ENCODE results near the gene SPACA5.

Gene SPACA5

DNA sequence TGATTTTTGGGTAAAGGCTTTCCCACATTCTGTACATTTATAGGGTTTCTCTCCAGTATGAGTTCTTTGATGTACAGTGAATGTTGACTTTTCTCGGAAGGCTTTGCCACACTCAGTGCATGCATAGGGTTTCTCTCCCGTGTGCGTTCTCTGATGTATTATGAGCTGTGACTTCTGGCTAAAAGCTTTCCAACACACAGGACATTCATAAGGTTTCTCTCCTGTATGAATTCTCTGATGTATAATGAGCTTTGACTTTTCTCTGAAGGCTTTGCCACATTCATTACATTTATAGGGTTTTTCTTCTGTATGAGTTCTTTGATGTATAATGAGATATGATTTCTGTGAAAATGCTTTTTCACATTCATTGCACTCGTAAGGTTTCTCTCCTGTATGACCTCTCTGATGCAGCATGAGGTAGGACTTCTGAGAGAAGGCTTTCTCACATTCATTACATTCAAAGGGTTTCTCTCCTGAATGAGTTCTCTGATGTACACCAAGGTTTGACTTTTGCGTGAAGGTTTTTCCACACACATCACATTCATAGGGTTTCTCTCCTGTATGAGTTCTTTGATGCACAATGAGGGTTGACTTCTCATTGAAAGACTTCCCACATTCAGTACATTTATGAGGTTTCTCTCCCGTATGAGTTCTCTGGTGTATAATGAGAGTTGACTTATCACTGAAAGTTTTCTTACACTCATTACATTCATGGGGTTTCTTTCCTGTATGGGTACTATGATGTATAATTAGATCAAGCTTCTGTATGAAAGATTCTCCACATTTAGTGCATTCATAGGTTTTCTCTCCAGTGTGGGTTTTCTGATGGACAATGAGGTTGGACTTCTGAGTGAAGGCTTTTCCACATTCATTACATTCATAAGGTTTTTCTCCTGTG is 30.3 kb upstream of the SPACA5 start:
- peak overlapping the region in 1 of 7 experiments; percentile 31 for H3K4me3 ChIP-seq (ENCODE audit: control insufficient read depth in 1 of 7, extremely low read depth in 1 of 7, insufficient read depth in 4 of 7, low read depth in 2 of 7, low read length in 6 of 7)
- CTCF ChIA-PET, result no interaction called here

DNA sequence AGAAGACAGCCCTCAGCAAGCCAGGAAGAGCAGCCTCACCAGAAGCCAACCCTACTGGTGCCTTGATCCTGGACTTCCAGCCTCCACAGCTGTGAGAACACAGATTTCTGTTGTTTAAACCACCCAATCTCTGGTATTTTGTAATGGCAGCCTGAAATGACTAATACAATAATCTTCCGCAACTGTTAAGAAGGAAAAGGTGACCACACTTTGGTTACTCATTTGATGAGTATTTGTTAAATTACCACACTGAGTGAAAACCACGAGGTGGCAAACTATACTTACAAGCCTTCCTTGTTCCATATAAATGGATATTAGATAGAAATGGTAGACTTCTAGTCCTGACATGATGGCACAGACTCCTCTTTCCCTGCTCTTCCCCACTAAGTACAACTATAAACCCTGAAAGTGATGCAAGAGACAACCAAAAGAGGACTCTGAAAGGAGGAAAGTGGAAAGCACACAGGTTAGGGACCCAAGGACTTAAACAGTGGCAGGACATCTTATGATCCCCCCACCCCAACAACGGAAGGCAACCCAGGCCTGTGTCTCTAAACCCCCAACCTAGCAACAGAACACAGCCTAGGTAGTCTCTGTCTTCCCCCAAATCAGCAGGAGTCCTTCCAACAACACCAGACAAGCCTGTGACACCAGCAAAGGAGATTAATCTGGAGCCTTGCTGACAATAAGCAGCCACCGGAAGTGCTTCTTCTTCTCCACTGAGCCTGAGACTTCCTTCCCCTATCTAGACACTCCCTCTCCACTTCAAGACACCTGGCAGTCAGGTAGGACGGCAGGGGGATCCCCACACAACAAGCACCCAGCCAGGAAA is 15.3 kb upstream of the SPACA5 start:
- H3K4me1 ChIP-seq (ENCODE audit: control extremely low read depth in 1 of 4, control insufficient read depth in 4 of 4, insufficient read depth in 4 of 4, low read length in 3 of 4), result no peaks in the 10 kb centered on the region
- H3K36me3 ChIP-seq (ENCODE audit: control insufficient read depth in 4 of 4, insufficient read depth in 4 of 4, low read length in 3 of 4), result peaks cover 11 to 80% (median 21%) of the 10 kb centered on the region in 4 experiments
- ChIA-PET CTCF (no interaction called here), POLR2A (no interaction called here)
- peaks cover 4 to 52% (median 18%) of the 10 kb centered on the region in 5 experiments for H3K9me3 ChIP-seq (ENCODE audit: control extremely low read depth in 1 of 5, control insufficient read depth in 4 of 5, insufficient read depth in 2 of 5, low read depth in 1 of 5, low read length in 4 of 5)
- H3K4me3 ChIP-seq (ENCODE audit: control insufficient read depth in 1 of 7, extremely low read depth in 1 of 7, insufficient read depth in 4 of 7, low read depth in 2 of 7, low read length in 6 of 7), result no peak overlapping the region
- DNase-seq, result peak in 1 of 3 donors; percentile 5
- WGBS (ENCODE audit: insufficient coverage), result 79% methylated on average over 2 of the region's 5 CpGs
- H3K27me3 ChIP-seq (replicated peaks in 2 of 5; ENCODE audit: control insufficient read depth in 4 of 5, insufficient read depth in 5 of 5, low read length in 4 of 5), result no peaks in the 10 kb centered on the region
- no peak overlapping the region for H3K27ac ChIP-seq (ENCODE audit: insufficient read depth in 1 of 2, low read depth in 1 of 2, low read length in 2 of 2, poor library complexity in 1 of 2, severe bottlenecking in 2 of 2)

More for the DNA sequence above, 30.3 kb upstream of the SPACA5 start:
- DNase-seq, result no peak
- Histone ChIP-seq H3K27ac (ENCODE audit: insufficient read depth in 1 of 2, low read depth in 1 of 2, low read length in 2 of 2, poor library complexity in 1 of 2, severe bottlenecking in 2 of 2) (no peak overlapping the region), H3K27me3 (replicated peaks in 2 of 5; ENCODE audit: control insufficient read depth in 4 of 5, insufficient read depth in 5 of 5, low read length in 4 of 5) (no peaks in the 10 kb centered on the region), H3K9me3 (ENCODE audit: control extremely low read depth in 1 of 5, control insufficient read depth in 4 of 5, insufficient read depth in 2 of 5, low read depth in 1 of 5, low read length in 4 of 5) (peaks cover 21 to 67% (median 47%) of the 10 kb centered on the region in 5 experiments), H3K4me1 (ENCODE audit: control extremely low read depth in 1 of 4, control insufficient read depth in 4 of 4, insufficient read depth in 4 of 4, low read length in 3 of 4) (no peaks in the 10 kb centered on the region), H3K36me3 (ENCODE audit: control insufficient read depth in 4 of 4, insufficient read depth in 4 of 4, low read length in 3 of 4) (peaks cover 24 to 58% (median 30%) of the 10 kb centered on the region in 4 experiments)
- POLR2A ChIA-PET, result no interaction called here
- 100% methylated on average over 2 of the region's 6 CpGs for WGBS (ENCODE audit: insufficient coverage)

DNA sequence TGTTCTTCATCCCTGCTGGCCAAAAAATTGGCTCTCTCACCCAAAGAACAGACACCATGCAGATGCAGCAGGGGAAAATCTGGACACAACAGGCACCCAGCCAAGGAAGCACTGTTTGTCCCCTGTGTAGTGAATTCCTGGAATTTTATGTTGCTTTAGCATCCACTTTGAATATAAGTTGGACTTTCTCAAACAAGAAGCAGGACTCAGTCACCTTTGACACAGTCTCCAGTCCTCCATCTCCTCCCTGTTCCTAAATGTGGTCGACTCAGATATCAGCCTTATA is 14.8 kb upstream of the SPACA5 start:
- H3K27ac ChIP-seq (ENCODE audit: insufficient read depth in 1 of 2, low read depth in 1 of 2, low read length in 2 of 2, poor library complexity in 1 of 2, severe bottlenecking in 2 of 2), result no peak overlapping the region
- ChIA-PET POLR2A (no interaction called here), CTCF (no interaction called here)
- WGBS (ENCODE audit: insufficient coverage), result 78% methylated on average over 1 of the region's 1 CpG
- peaks cover 4 to 50% (median 16%) of the 10 kb centered on the region in 5 experiments for H3K9me3 ChIP-seq (ENCODE audit: control extremely low read depth in 1 of 5, control insufficient read depth in 4 of 5, insufficient read depth in 2 of 5, low read depth in 1 of 5, low read length in 4 of 5)
- no peak for DNase-seq
- no peaks in the 10 kb centered on the region for H3K4me1 ChIP-seq (ENCODE audit: control extremely low read depth in 1 of 4, control insufficient read depth in 4 of 4, insufficient read depth in 4 of 4, low read length in 3 of 4)
- no peak overlapping the region for H3K4me3 ChIP-seq (ENCODE audit: control insufficient read depth in 1 of 7, extremely low read depth in 1 of 7, insufficient read depth in 4 of 7, low read depth in 2 of 7, low read length in 6 of 7)
- H3K27me3 ChIP-seq (replicated peaks in 2 of 5; ENCODE audit: control insufficient read depth in 4 of 5, insufficient read depth in 5 of 5, low read length in 4 of 5), result no peaks in the 10 kb centered on the region
- peaks cover 10 to 81% (median 21%) of the 10 kb centered on the region in 4 experiments for H3K36me3 ChIP-seq (ENCODE audit: control insufficient read depth in 4 of 4, insufficient read depth in 4 of 4, low read length in 3 of 4)

DNA sequence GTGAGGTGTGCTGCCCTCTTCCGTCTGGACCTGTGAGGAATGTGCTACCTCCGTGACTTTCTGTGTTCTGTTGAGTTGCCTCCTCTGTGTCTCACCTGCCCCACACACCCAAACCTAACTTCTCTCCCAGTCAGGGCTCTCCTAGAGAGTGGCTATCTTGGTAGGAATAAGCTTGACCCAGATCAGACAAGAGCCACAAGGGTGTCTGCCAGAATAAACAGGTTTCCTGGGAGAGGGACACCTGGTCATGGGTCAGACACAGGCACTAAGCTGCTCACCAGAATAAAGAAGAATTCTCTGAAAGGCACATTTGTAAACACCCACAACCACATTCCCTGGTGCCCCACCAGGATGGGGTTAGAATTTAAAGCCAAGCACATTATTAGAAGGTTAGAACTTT is 14.1 kb upstream of the SPACA5 start:
- H3K4me3 ChIP-seq (ENCODE audit: control insufficient read depth in 1 of 7, extremely low read depth in 1 of 7, insufficient read depth in 4 of 7, low read depth in 2 of 7, low read length in 6 of 7), result no peak overlapping the region
- CTCF ChIA-PET, result no interaction called here
- WGBS (ENCODE audit: insufficient coverage), result 75% methylated on average over 2 of the region's 2 CpGs

DNA sequence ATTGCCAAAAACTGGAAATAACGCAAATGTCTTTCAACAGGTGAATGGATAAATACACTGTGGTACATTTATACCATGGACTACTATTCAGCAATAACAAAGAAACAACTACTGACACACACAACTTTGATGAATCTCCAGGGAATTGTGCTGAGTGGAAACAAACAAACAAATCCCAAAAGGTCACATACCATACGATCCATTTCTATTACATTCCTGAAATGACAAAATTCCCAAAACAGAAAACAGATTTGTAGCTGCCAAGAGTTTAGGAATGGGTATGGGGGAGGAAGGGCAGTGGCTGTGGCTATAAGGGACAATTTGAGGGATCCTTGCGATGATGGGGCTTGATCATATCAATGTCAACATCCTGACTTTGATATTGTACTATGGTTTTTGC is 5.5 kb upstream of the SPACA5 start:
- H3K4me3 ChIP-seq (ENCODE audit: control insufficient read depth in 1 of 7, extremely low read depth in 1 of 7, insufficient read depth in 4 of 7, low read depth in 2 of 7, low read length in 6 of 7), result no peak overlapping the region
- H3K27me3 ChIP-seq (replicated peaks in 2 of 5; ENCODE audit: control insufficient read depth in 4 of 5, insufficient read depth in 5 of 5, low read length in 4 of 5), result no peaks in the 10 kb centered on the region
- no CpG with 5 or more reads among the region's 3 CpGs for WGBS (ENCODE audit: insufficient coverage)
- peaks cover 4 to 29% (median 8%) of the 10 kb centered on the region in 4 experiments for H3K36me3 ChIP-seq (ENCODE audit: control insufficient read depth in 4 of 4, insufficient read depth in 4 of 4, low read length in 3 of 4)
- peaks cover 0 to 5% (median 4%) of the 10 kb centered on the region in 5 experiments for H3K9me3 ChIP-seq (ENCODE audit: control extremely low read depth in 1 of 5, control insufficient read depth in 4 of 5, insufficient read depth in 2 of 5, low read depth in 1 of 5, low read length in 4 of 5)
- ChIA-PET POLR2A (no interaction called here), CTCF (no interaction called here)
- DNase-seq, result no peak
- H3K4me1 ChIP-seq (ENCODE audit: control extremely low read depth in 1 of 4, control insufficient read depth in 4 of 4, insufficient read depth in 4 of 4, low read length in 3 of 4), result peaks cover 0 to 7% (median 5%) of the 10 kb centered on the region in 4 experiments
- H3K27ac ChIP-seq (ENCODE audit: insufficient read depth in 1 of 2, low read depth in 1 of 2, low read length in 2 of 2, poor library complexity in 1 of 2, severe bottlenecking in 2 of 2), result no peak overlapping the region

More for the DNA sequence above, 14.1 kb upstream of the SPACA5 start:
- H3K36me3 ChIP-seq (ENCODE audit: control insufficient read depth in 4 of 4, insufficient read depth in 4 of 4, low read length in 3 of 4), result peaks cover 4 to 76% (median 19%) of the 10 kb centered on the region in 4 experiments
- no peak for DNase-seq
- H3K4me1 ChIP-seq (ENCODE audit: control extremely low read depth in 1 of 4, control insufficient read depth in 4 of 4, insufficient read depth in 4 of 4, low read length in 3 of 4), result no peaks in the 10 kb centered on the region
- POLR2A ChIA-PET, result no interaction called here
- no peak overlapping the region for H3K27ac ChIP-seq (ENCODE audit: insufficient read depth in 1 of 2, low read depth in 1 of 2, low read length in 2 of 2, poor library complexity in 1 of 2, severe bottlenecking in 2 of 2)
- no peaks in the 10 kb centered on the region for H3K27me3 ChIP-seq (replicated peaks in 2 of 5; ENCODE audit: control insufficient read depth in 4 of 5, insufficient read depth in 5 of 5, low read length in 4 of 5)
- peaks cover 4 to 50% (median 16%) of the 10 kb centered on the region in 5 experiments for H3K9me3 ChIP-seq (ENCODE audit: control extremely low read depth in 1 of 5, control insufficient read depth in 4 of 5, insufficient read depth in 2 of 5, low read depth in 1 of 5, low read length in 4 of 5)

DNA sequence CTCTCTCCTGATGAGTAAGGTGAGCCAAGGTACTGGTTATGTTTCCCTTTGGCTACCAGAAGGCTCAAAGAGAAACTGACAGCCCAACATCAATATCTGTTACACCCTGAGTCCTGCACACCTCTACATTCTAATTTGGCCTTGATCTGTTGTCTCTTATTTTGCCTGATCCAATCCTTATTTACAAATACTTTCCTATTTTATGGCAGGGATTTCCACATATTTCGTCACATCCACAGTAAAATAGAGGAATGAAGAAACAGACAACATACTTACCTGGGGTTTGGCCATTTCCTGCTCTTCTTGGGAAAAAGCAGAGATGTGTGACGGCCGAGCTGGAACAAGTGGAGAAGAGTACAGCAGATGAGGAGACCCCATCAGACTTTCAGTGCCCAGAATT is 4.5 kb upstream of the SPACA5 start:
- Histone ChIP-seq H3K9me3 (ENCODE audit: control extremely low read depth in 1 of 5, control insufficient read depth in 4 of 5, insufficient read depth in 2 of 5, low read depth in 1 of 5, low read length in 4 of 5) (peaks cover 0 to 4% (median 0%) of the 10 kb centered on the region in 5 experiments), H3K27ac (ENCODE audit: insufficient read depth in 1 of 2, low read depth in 1 of 2, low read length in 2 of 2, poor library complexity in 1 of 2, severe bottlenecking in 2 of 2) (no peak overlapping the region)
- POLR2A ChIA-PET, result no interaction called here

More for the DNA sequence above, 4.5 kb upstream of the SPACA5 start:
- CTCF ChIA-PET, result no interaction called here
- H3K36me3 ChIP-seq (ENCODE audit: control insufficient read depth in 4 of 4, insufficient read depth in 4 of 4, low read length in 3 of 4), result peaks cover 4 to 21% (median 6%) of the 10 kb centered on the region in 4 experiments
- no peaks in the 10 kb centered on the region for H3K27me3 ChIP-seq (replicated peaks in 2 of 5; ENCODE audit: control insufficient read depth in 4 of 5, insufficient read depth in 5 of 5, low read length in 4 of 5)
- peak overlapping the region in 3 of 7 experiments; percentile 0 to 85 (median 72) for H3K4me3 ChIP-seq (ENCODE audit: control insufficient read depth in 1 of 7, extremely low read depth in 1 of 7, insufficient read depth in 4 of 7, low read depth in 2 of 7, low read length in 6 of 7)
- no peak for DNase-seq
- peaks cover 0 to 7% (median 5%) of the 10 kb centered on the region in 4 experiments for H3K4me1 ChIP-seq (ENCODE audit: control extremely low read depth in 1 of 4, control insufficient read depth in 4 of 4, insufficient read depth in 4 of 4, low read length in 3 of 4)
- WGBS (ENCODE audit: insufficient coverage), result 84% methylated on average over 2 of the region's 3 CpGs

All from common myeloid progenitor, CD34-positive (primary cell).